Body of pancreas (tissue), 4 donors: ENCODE measurements around the gene ASTN2.

ENCODE experiments used
- CTCF ChIP-seq, 7 experiments: fragments of 450-650 bp in 4 of 7; fragments of 200-600 bp in 3 of 7; sonication (generic) in 3 of 7; IDR thresholded peaks; one replicate each; pipeline ENCODE4 v1.5.1; 2016 to 2019; ENCODE audit warnings: antibody characterized with exemption in 7 of 7
- POLR2A ChIP-seq, 3 donors: fragments of 450-650 bp; IDR thresholded peaks; one replicate each; pipeline ENCODE4 v1.6.1; 2016; ENCODE audit warnings: antibody characterized with exemption in 3 of 3, mild to moderate bottlenecking in 2 of 3

- TF ChIP-seq CTCF (IDR thresholded peaks at IDR 0.05) (no peak), POLR2A (IDR thresholded peaks at IDR 0.05) (no peak)
Measured at GRCh38 chr9:117034866-117035265, 380.0 kb downstream of the ASTN2 start.
